ENCODE results near the gene SH3GLB2. TPM values are rescaled to one million over a fixed set of nuclear protein-coding genes. Genes with fewer than 3 reads are reported as not detected.

The SH3GLB2 gene
- total and polyA plus RNA-seq, 2 donors (not counting 1 experiment from before 2014, with no cell fraction given) = 27.3 to 42.3 TPM

DNA sequence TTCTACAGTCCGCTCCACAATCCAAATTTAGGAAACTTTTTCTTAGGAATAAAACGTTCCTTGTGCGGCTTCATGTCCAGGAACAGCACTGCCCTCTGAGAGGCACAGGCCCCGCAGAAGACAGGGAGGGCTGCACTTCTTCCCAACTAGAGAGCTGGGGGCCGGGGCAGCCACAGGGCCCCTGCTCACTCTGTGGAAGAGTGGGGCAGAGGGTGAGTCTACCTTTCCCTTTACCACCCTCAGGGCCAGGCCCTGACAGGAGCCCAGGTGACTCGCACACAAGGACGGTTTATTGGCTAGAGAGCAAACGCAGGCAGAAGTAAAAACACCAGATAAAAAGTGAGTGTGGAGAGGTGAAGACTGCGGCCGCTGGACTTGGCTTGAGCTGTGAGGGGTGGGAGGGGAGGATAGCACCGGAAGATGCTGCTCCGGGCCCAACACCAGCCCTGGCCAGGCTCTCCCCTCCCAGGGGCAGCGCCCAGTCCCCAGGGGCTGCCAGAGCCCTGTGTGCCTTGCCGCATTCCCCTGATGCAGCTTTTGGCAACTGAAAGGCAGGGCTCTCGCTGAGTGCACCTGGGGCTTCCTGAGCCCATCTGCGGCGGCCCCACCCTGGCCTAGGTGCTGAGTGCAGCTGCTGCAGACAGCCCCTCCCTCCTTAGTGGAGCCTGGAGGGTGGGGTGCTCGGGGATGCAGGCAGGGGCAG is 20.2 kb downstream of the SH3GLB2 start:
- Histone ChIP-seq H3K4me3 (replicated peaks in 1 of 4; ENCODE audit: control extremely low read depth in 1 of 4, insufficient read depth in 1 of 4, low read depth in 3 of 4, low read length in 4 of 4) (no peak overlapping the region), H3K27me3 (ENCODE audit: control insufficient read depth, insufficient read depth, low read length) (no peaks in the 10 kb centered on the region), H3K9ac (ENCODE audit: insufficient read depth, low read length) (no peak overlapping the region), H3K4me2 (ENCODE audit: extremely low read depth, insufficient read depth, low read length) (no peak overlapping the region), H3K79me2 (ENCODE audit: control insufficient read depth, insufficient read depth, low read length) (no peaks in the 10 kb centered on the region), H3K36me3 (ENCODE audit: control insufficient read depth, insufficient read depth, low read length) (peaks cover 22% of the 10 kb centered on the region), H3K4me1 (ENCODE audit: control insufficient read depth, extremely low read depth, insufficient read depth, low read length) (peaks cover 3% of the 10 kb centered on the region), H3K27ac (ENCODE audit: insufficient read depth, low read length) (no peak overlapping the region), H3K9me3 (ENCODE audit: control insufficient read depth, insufficient read depth, low read depth, low read length) (no peaks in the 10 kb centered on the region), H2AFZ (ENCODE audit: low read length) (no peak overlapping the region), H4K20me1 (ENCODE audit: control insufficient read depth, extremely low read depth, insufficient read depth, low read length) (no peaks in the 10 kb centered on the region)
- TF ChIP-seq EZH2 (IDR thresholded peaks at IDR 0.05; ENCODE audit: low read length, missing control alignments) = no peak
- TF ChIP-seq, protein P1, sequence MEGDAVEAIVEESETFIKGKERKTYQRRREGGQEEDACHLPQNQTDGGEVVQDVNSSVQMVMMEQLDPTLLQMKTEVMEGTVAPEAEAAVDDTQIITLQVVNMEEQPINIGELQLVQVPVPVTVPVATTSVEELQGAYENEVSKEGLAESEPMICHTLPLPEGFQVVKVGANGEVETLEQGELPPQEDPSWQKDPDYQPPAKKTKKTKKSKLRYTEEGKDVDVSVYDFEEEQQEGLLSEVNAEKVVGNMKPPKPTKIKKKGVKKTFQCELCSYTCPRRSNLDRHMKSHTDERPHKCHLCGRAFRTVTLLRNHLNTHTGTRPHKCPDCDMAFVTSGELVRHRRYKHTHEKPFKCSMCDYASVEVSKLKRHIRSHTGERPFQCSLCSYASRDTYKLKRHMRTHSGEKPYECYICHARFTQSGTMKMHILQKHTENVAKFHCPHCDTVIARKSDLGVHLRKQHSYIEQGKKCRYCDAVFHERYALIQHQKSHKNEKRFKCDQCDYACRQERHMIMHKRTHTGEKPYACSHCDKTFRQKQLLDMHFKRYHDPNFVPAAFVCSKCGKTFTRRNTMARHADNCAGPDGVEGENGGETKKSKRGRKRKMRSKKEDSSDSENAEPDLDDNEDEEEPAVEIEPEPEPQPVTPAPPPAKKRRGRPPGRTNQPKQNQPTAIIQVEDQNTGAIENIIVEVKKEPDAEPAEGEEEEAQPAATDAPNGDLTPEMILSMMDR (conservative IDR thresholded peaks at IDR 0.05 in 1 of 2, IDR thresholded peaks at IDR 0.05 in 1 of 2; ENCODE audit: low read depth in 1 of 2, low read length in 2 of 2) = no peak
- DNase-seq (ENCODE audit: low read depth in 2 of 2) = no peak

DNA sequence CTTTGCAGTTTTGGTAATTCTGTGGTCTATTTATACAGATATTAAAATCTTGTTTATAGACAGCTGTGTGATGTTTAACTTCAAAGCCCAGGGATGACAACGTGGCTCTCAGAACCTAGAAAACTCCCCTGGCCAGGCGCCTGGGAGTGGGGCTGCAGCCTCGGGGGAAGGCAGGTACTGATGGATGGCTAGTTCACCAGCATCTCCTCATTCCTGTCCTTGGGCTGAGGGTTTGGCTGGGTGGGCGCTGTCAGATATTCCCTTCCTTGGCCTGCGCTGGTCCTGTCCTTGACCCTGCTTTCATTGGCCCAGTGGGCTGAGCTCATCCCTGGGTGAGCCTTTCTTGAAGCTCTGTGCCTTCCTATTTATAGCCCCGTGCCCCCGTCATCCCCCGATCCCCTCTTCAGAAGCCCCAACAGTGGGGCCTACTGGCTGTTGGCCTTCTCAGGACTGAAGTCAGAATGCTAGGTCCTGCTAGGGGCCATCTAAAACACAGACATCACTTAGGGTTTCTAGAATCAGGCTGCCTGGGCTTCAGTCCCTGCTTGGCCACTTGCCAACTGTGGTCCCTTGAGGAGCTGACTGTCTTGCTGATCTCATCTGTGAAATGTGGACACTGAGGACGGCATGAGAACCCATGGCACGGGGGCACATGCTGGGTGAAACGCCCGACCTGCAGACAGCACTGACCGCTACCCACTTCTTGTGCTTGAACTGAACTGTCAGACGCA is 20.9 kb downstream of the SH3GLB2 start:
- no peak overlapping the region for H3K4me2 ChIP-seq (ENCODE audit: extremely low read depth, insufficient read depth, low read length)
- H3K9ac ChIP-seq (ENCODE audit: insufficient read depth, low read length) = no peak overlapping the region
- H3K9me3 ChIP-seq (ENCODE audit: control insufficient read depth, insufficient read depth, low read depth, low read length) = no peaks in the 10 kb centered on the region
- TF ChIP-seq EZH2 (IDR thresholded peaks at IDR 0.05; ENCODE audit: low read length, missing control alignments) = no peak
- TF ChIP-seq, protein P1 (conservative IDR thresholded peaks at IDR 0.05 in 1 of 2, IDR thresholded peaks at IDR 0.05 in 1 of 2; ENCODE audit: low read depth in 1 of 2, low read length in 2 of 2) = no peak
- H3K27me3 ChIP-seq (ENCODE audit: control insufficient read depth, insufficient read depth, low read length) = no peaks in the 10 kb centered on the region
- no peaks in the 10 kb centered on the region for H3K79me2 ChIP-seq (ENCODE audit: control insufficient read depth, insufficient read depth, low read length)
- H2AFZ ChIP-seq (ENCODE audit: low read length) = no peak overlapping the region
- DNase-seq (ENCODE audit: low read depth in 2 of 2) = no peak
- no peak overlapping the region for H3K4me3 ChIP-seq (replicated peaks in 1 of 4; ENCODE audit: control extremely low read depth in 1 of 4, insufficient read depth in 1 of 4, low read depth in 3 of 4, low read length in 4 of 4)
- H3K4me1 ChIP-seq (ENCODE audit: control insufficient read depth, extremely low read depth, insufficient read depth, low read length) = peaks cover 3% of the 10 kb centered on the region
- H3K27ac ChIP-seq (ENCODE audit: insufficient read depth, low read length) = no peak overlapping the region
- peaks cover 26% of the 10 kb centered on the region for H3K36me3 ChIP-seq (ENCODE audit: control insufficient read depth, insufficient read depth, low read length)
- H4K20me1 ChIP-seq (ENCODE audit: control insufficient read depth, extremely low read depth, insufficient read depth, low read length) = no peaks in the 10 kb centered on the region

DNA sequence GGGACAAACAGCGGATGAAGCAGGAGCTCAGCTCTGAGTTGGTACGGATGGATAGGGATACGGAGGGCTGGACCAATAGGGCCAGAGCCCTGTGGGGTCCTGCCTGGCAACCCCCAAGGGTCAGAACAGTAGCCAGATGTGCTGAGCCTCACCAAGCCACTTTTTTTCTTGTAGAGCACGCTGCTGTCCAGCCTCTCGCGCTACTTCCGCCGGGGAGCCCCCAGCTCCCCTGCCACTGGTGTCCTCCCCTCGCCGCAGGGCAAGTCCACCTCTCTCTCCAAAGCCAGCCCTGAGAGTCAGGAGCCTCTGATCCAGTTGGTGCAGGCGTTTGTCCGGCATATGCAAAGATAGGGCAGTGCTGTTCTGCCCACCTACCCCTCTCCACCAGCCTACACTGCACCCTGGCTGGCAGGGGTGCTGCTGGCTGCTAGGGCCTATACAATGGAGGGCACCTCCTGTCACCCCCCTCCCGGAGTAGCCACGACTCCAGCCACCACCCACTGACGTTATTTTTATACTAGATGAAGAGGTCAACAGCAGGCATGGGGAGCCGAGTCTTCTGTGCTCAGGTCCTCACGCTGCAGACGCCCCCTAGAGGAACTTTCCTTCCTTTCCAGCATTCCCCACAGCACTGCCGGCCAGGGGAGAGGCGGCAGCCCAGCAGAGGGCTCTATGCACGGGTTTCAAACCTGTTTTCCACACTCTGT is 21.6 kb downstream of the SH3GLB2 start:
- peak; percentile 53 to 79 for DNase-seq (ENCODE audit: low read depth in 2 of 2)
- Histone ChIP-seq H3K27ac (ENCODE audit: insufficient read depth, low read length) (peak overlapping the region; percentile 19), H4K20me1 (ENCODE audit: control insufficient read depth, extremely low read depth, insufficient read depth, low read length) (no peaks in the 10 kb centered on the region), H3K9ac (ENCODE audit: insufficient read depth, low read length) (no peak overlapping the region), H3K79me2 (ENCODE audit: control insufficient read depth, insufficient read depth, low read length) (no peaks in the 10 kb centered on the region), H3K36me3 (ENCODE audit: control insufficient read depth, insufficient read depth, low read length) (peaks cover 29% of the 10 kb centered on the region), H3K9me3 (ENCODE audit: control insufficient read depth, insufficient read depth, low read depth, low read length) (no peaks in the 10 kb centered on the region), H2AFZ (ENCODE audit: low read length) (no peak overlapping the region), H3K4me3 (replicated peaks in 1 of 4; ENCODE audit: control extremely low read depth in 1 of 4, insufficient read depth in 1 of 4, low read depth in 3 of 4, low read length in 4 of 4) (no peak overlapping the region), H3K4me2 (ENCODE audit: extremely low read depth, insufficient read depth, low read length) (no peak overlapping the region), H3K27me3 (ENCODE audit: control insufficient read depth, insufficient read depth, low read length) (no peaks in the 10 kb centered on the region), H3K4me1 (ENCODE audit: control insufficient read depth, extremely low read depth, insufficient read depth, low read length) (peaks cover 3% of the 10 kb centered on the region)
- TF ChIP-seq EZH2 (IDR thresholded peaks at IDR 0.05; ENCODE audit: low read length, missing control alignments) = no peak
- TF ChIP-seq, protein P1 (conservative IDR thresholded peaks at IDR 0.05 in 1 of 2, IDR thresholded peaks at IDR 0.05 in 1 of 2; ENCODE audit: low read depth in 1 of 2, low read length in 2 of 2) = peak; percentile 80 to 98
